GM19395 (cell line): ENCODE data around the gene PACSIN2.
"Not testable (repeated sequence)": the region's sequence is repeated elsewhere in the genome, so short reads cannot be mapped to it uniquely, and the experiment has no call there.

Experiments used
- ATAC-seq: cut with Tn5 transposase; IDR thresholded peaks from one replicate; pipeline ENCODE4 v1.9.1; 2021; ENCODE audit warnings: mild to moderate bottlenecking, moderate library complexity; ENCODE audit not compliant: unreplicated experiment

PACSIN2 gene

DNA sequence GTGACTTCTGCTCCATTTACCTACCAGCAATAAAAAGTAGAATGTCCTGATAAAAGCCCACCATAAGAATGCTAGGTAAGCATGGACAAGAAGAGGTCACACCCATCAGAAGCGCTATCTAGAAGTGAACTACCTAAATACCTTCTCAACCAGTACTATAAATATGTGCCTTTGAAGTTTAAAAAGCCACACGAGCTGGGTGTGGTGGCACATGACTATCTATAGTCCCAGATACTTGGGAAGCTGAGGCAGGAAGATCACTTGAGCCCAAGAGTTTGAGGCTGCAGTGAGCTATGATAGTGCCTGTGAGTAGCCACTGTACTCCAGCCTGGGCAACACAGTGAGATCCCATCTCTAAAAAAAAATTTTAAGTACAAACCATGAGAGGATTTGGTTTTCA lies 66.7 kb downstream of the PACSIN2 start:
- no peak for ATAC-seq

DNA sequence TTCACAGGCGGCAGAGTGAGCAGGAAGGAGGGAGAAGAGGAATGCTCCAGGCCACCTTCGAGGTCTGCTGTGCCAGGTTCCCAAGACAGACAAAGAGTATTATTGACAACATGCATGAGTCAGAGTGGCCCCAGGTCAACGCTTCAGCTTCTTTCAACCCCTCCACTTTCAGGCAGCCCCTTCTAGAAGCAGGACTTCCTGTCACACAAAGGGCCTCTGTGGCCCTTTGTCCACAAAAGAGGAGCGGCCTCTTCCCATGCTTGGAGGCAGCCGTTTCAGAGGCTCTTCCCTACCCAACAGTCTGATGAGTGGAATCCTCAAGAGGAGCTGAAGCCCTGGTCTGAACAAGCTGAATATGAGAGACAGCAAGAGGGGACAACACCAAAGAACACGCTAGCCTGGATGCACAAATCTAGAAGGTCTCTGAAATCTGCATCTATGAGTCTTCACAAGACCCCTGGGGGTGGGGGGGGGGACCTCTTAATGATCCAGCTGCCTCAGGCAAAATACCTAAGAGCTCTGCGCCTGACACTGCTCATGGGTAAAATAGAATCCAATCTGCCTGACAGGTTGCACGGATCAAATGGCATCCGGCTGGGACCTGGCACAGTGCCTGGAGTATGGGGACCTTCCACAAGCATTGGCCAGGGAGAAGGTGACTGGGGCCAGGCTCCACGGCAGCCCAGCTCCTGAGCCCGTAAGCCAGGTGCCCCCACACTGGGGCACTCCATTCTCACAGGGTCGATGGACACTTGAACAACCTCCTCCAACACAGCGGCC lies 67.5 kb downstream of the PACSIN2 start:
- ATAC-seq = no peak

- no peak for ATAC-seq
Measured at GRCh38 chr22:42946546-42947198, 68.3 kb downstream of the PACSIN2 start.

DNA sequence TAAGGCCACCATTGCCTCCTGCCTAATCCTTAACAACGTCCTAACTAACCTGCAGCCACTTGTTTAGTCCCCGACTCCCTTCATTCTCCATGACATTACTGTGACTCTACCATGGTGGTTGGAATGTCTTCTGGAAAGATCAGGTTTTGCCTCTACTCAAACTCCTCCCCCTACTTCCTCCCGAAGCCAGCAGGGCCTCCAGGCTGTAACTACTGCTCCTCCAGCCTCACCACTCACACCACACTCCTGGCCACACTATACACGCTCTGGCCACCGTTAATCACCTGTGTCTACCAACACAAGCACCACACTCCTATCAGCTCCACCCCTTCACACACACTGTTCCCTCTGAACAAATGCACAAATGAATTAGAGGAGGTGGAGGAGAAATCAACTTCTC lies 69.2 kb downstream of the PACSIN2 start:
- no peak for ATAC-seq

GRCh38 chr22:42945027-42945426 lies 69.9 kb downstream of the PACSIN2 start:
- ATAC-seq = no peak

- no peak for ATAC-seq
Measured at GRCh38 chr22:42944409-42944808, 70.5 kb downstream of the PACSIN2 start.

- no peak for ATAC-seq
Measured at GRCh38 chr22:42943981-42944380, 71.0 kb downstream of the PACSIN2 start.

GRCh38 chr22:42942351-42942750 lies 72.6 kb downstream of the PACSIN2 start:
- no peak for ATAC-seq

DNA sequence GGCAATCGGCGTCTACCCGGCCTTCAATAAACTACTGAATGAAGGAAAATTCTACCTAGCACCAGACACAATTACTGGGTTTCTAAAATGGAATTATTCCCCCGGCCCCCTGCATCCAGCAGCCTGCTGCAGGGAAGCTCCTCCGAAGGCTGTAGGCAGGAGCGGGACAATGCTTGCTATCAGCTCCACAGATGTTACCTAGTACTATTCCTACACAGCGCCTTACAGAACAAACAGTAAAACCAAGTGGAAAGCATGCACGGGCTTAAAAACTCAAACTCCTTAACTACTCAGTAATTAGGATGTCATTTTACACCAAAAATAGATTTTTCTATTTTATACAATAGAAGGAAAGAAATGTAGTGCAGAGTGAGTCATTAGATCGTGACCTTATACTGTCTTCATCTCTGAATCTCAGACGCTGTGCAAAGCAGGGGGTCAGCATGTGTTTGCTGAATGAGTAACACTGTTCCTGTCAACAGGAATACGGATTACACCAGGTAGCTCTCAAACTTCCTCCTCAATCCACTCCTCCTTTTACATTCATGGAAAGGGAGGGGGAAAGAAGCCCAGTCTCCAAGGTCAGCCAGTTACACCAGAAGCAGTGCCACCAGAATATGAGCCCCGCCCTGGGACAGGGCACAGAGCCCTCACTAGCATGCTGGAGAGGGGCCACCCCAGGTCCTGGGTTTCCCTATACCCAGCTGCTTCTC lies 74.9 kb downstream of the PACSIN2 start:
- no peak for ATAC-seq

GRCh38 chr22:42939451-42939881 lies 75.5 kb downstream of the PACSIN2 start:
- ATAC-seq = no peak

DNA sequence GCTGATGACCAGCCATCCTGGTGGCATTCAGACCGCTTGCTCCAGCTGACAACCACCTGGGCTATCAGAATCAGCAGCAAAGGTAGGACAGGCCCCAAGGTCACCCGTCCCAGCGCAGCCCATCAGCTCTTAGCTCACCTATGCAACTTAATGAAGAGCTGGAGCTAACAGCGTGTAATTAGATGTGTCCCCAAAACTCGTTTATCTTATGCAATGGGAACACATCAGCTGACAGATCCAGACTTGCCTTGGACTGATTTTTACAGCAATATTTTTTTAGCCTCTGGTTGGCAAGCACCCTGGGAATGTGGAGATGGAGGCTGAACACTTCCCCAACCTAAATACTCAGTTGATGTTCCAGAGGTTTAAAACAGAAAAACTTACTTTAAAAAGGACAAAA lies 76.0 kb downstream of the PACSIN2 start:
- ATAC-seq = no peak

DNA sequence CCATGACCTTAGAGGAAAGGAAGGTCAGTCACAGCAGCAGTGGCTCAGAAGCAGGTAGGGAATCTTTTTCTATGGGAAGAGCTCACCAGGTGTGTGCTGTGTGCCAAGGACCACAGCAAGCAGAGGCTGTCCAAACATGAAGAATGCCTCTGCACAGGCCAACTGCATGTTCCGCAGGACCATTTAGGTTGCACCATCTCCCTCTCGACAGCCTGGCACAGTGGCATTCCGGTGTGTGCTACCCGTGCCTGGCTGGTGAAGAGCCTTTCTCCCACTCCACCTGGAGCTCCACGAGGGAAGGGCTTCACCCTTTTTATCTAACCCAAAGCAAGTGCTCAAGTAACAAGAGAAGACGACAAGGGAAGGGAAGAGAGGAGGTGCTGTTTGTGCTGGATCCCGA lies 76.5 kb downstream of the PACSIN2 start:
- ATAC-seq = no peak

DNA sequence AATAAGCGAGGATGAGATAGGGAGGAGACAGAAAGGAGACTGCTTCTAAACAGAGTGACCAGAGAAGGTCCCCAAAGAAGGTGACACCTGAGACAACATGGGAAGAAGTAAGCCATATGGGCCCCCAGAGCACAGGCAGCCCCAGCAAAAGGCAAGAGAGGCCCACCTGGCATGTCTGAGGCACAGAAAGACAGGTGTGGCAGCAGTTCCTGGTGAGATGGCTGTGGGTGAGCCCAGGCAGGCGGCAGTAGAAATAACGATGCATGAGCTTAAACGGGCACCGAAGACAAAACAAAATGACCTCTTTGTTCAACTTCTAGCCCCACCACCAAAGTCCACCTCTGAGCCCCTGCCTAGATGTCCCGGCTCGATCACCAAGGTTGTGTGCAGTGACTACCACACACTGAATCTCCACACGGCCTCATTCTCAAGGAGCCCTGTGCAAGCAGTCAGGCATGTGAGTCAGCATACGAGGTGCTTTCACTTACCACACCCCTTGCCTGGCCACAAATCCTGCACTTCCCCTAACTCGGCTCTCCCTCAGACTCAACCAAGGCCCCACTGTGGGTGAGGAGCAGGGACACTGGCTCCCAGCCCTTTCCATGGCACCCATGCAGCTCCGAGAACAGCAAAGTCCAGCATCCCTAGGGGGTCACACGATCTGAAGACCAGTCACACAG lies 77.6 kb downstream of the PACSIN2 start:
- no peak for ATAC-seq

- ATAC-seq = not testable (repeated sequence)
Measured at GRCh38 chr22:42936680-42937079, 78.3 kb downstream of the PACSIN2 start.

DNA sequence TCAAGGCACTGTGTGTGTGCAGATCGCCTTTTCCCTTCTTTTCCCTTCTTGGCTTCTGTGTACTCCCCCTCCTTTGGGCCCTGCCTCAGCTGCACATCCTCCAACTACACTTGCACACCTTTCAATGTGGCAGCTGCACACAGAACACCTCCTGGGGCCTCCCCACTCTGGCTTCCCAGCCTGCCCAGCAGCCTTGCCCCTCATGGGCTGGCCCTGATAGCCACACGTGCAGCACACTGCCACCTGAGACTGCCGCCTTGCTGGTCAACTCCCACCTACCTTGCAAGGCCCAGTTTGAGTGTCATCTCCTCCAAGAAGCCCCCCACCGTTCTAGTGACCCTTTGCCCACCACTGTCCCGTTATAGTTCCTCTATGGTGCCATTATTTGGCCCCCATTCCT lies 80.6 kb downstream of the PACSIN2 start:
- ATAC-seq = no peak

- ATAC-seq = no peak
Measured at GRCh38 chr22:42933485-42934091, 81.4 kb downstream of the PACSIN2 start.

DNA sequence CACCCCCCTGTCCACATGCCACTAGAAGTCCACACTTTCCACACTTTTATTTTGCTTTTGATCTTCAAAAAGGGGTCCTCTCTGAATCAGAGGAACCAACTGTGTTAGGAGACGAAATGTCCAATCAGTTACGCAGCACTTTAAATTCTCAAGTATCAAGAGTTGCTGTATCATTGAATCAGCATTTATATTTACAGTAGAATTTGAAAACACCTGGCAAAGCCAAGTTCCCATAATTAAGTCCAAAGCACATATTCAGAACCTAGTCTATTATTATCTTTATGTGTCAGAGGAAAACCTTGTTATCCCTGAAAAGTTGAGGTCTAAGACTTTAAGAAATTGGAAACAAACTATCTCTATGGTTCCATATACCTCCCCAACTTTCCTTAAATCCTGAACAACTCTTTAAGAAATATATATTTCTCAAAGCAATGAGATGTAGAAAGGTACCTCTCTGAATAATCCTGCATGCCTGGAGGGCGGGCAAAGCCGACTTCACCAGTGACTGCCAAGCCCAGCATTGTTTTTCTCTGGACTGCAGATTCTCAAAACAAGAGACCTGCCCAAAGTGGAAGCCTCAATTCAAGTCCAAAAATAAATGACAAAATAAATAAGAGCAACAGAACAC lies 82.0 kb downstream of the PACSIN2 start:
- no peak for ATAC-seq

GRCh38 chr22:42932197-42932519 lies 82.8 kb downstream of the PACSIN2 start:
- no peak for ATAC-seq

- ATAC-seq = peak; percentile 57
Measured at GRCh38 chr22:42931421-42932196, 83.3 kb downstream of the PACSIN2 start.
